GM19099 (cell line): ENCODE data around the gene SPOCK1.

ENCODE experiments used
- POLR2A ChIP-seq: IDR thresholded peaks from 3 replicates; pipeline ENCODE4 v1.6.1; 2011; ENCODE audit warnings: low read depth; ENCODE audit not compliant: insufficient read length; ENCODE audit errors: extremely low read depth

SPOCK1 gene

GRCh38 chr5:137004279-137004678 lies 494.8 kb downstream of the SPOCK1 start:
- TF ChIP-seq POLR2A = no peak

DNA sequence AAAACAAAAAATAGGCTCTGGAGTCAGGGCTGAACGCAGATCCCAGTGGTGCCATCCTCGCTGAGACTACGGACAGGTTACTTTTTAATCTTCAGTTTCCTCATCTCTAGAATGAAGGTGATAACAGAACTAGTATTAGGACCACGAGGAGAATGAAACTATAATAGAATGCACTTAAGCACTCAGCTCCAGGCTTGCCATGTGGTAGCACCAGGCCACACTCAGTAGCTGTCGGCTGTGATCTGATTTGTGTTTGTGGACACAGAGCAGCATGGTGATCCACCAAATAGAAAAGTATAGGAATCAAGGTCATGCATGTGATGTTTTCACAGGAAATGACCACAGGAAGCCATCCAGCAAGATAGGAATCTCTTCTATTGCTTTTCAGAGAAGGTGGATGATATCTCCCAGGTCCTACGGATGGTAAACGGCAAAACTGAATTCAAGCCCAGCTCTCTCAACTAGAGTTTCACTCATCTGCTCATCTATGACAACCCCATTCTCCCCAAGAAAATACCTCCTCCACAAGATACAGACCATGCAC lies 498.0 kb downstream of the SPOCK1 start:
- TF ChIP-seq POLR2A = no peak

DNA sequence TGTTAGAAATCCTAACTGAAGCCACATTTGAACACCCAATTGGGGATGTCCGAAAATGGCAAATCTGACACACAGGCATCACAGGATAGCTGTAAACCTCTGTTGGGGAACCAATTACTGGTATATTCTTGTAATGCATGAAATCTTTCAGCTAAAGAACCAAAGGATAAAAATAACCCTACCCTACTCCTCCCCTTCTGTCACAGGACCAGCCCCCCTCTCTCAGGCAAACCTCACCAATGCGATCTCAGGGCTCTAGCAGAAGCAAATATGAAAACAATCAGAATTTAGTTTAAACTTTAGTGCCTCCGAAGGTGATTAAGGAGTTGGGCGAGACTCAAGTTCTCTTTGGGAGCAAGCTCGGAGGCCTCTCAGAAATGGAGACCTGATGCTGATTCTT lies 499.3 kb downstream of the SPOCK1 start:
- TF ChIP-seq POLR2A = no peak

DNA sequence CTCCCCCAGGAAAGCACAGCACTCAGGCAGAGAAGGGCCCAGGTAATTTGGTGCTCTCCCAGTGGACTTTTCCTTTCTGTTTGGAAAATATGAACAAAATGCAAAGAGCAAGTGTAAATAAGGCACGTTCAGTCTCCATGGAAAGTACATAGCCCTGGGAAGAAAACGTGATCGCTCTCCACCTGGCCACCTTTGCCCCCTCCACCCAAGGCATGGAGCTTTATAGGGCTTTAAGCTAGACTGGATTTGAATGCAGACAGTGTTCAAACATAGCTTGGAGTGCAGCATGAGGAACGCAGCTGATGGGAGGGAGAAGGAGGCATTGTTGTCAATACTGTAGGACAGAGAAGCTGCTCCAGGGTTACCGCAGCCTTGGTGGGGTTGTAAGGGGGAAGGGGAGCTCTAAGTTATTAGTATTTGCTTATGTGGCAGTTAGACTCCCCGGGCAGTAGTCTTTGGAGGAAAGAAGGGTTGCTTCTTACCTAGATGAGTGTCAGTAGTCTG lies 500.2 kb downstream of the SPOCK1 start:
- no peak for TF ChIP-seq POLR2A

GRCh38 chr5:136994154-136994553 lies 505.0 kb downstream of the SPOCK1 start:
- TF ChIP-seq POLR2A = no peak

- no peak for TF ChIP-seq POLR2A
Observed at GRCh38 chr5:136992796-136993489, 506.2 kb downstream of the SPOCK1 start.

GRCh38 chr5:136985785-136986475 lies 513.2 kb downstream of the SPOCK1 start:
- no peak for TF ChIP-seq POLR2A

GRCh38 chr5:136984772-136985446 lies 514.2 kb downstream of the SPOCK1 start:
- TF ChIP-seq POLR2A = no peak

DNA sequence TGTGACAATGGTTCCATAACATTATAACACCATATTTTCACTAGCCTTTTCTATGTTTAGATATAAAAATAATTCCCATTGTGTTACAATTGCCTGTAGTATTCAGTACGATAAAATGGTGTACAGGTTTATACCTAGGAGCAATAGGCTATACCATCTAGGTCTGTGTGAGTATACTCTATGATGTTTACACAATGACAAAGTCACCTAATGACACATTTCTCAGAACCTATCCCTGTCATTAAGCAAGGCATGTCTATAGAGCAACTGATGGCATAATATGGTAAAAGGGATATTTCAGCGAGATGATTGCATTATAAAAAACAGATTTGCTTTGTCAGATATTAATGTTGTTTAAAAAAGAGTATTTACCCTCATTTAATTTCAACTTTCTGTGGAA lies 517.2 kb downstream of the SPOCK1 start:
- no peak for TF ChIP-seq POLR2A

DNA sequence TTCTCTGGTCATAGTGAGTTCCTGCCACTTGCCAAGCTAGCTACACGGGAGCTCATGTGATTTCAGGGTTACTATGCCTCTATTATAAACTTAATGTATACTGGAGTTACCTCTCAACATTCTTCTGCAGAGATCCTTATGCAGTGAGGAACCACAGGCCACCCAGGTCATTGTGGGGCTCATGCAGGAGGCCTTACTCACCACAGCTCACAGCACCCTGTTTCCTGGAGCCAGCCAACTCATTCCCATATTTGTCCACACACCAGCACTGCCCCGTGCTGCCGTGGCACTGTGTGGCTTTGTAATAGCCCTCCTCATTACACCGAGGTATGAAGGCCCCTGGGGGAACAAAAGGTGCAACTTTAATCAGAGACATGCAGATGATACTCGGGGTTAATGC lies 520.0 kb downstream of the SPOCK1 start:
- no peak for TF ChIP-seq POLR2A

- TF ChIP-seq POLR2A = no peak
Observed at GRCh38 chr5:136963504-136963903, 535.6 kb downstream of the SPOCK1 start.

DNA sequence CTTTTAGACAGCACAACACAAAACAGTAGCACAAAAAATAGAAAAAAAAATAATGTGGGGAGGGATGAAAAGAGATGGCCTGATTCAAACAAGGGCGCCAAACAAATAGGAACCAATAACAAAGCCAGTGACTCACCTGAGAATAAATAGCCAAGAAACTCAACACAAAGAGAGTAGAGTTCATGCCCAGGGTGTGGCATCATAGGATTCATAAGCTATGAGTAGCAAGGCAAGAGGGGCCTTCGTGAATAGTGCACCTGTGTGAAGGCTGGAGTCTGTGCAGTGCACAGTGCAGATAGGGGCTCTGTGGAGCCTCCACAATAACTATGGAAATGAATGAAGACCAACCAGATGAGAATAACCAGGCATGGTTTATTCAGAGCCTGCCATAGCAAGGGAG lies 541.7 kb downstream of the SPOCK1 start:
- TF ChIP-seq POLR2A = no peak

GRCh38 chr5:136927571-136927970 lies 571.6 kb downstream of the SPOCK1 start:
- TF ChIP-seq POLR2A = no peak

GRCh38 chr5:136926073-136926472 lies 573.1 kb downstream of the SPOCK1 start:
- no peak for TF ChIP-seq POLR2A
